K562 (cell line): ENCODE results near the gene CRAMP1. TPM values are rescaled to one million over a fixed set of nuclear protein-coding genes. Genes with fewer than 3 reads are reported as not detected.

ENCODE experiments used
- ATAC-seq: fragments of 200-7000 bp; cut with Tn5 transposase; 3 replicates; pipeline ENCODE4 v1.9.1; 2020; ENCODE audit warnings: moderate library complexity
- BruUV-seq: library from RNA; stranded (reverse); fragments of 400-500 nt; replicated peaks from 2 replicates; lab custom pipeline; 2021; lab: Mats Ljungman, UMichigan
- CTCF ChIA-PET: fragments of 300-600 bp; formaldehyde crosslinking; extraction: SDS; loops from one replicate; lab custom pipeline; 2021; ENCODE audit warnings: low intra/inter-chr PET ratio; lab: Yijun Ruan, JAX
- POLR2A ChIA-PET: fragments of 300-600, 350-650 bp; sonication (Branson Sonifier 250); formaldehyde crosslinking; extraction: SDS; loops from one replicate; lab custom pipeline; 2021; ENCODE audit warnings: antibody characterized with exemption, inconsistent platforms; lab: Yijun Ruan, JAX
- DNase-seq, 4 experiments: peaks; one replicate each; pipeline versions ENCODE4 v3.0.0 to v3.0.0-alpha.2; 2011 to 2018; ENCODE audit warnings: low spot score in 3 of 4, mixed read lengths in 3 of 4; ENCODE audit errors: extremely low read depth in 1 of 4
- FAIRE-seq: peaks from 2 replicates; lab custom pipeline; 2011; peaks lifted over from hg19 to GRCh38; lab: Jason Lieb, UNC
- H2AFZ ChIP-seq: 2 replicates; pipeline ENCODE4 v1.6.0; 2011; ENCODE audit warnings: low read depth, low read length, control low read depth, inconsistent platforms
- H3K27ac ChIP-seq: fragments of 200-600 bp; 3 replicates; pipeline ENCODE4 v1.8.0; 2011; ENCODE audit warnings: low read depth, mild to moderate bottlenecking, control low read depth, inconsistent platforms, low read length, moderate library complexity, mixed read lengths; ENCODE audit errors: extremely low read depth
- H3K27me3 ChIP-seq, 2 experiments: fragments of 300-600 bp in 1 of 2; 2 replicates in 1 of 2; 3 replicates in 1 of 2; pipeline versions ENCODE4 v1.6.0 to v1.8.0; 2011; ENCODE audit warnings: inconsistent platforms in 2 of 2, low read length in 2 of 2, mild to moderate bottlenecking in 1 of 2, mixed read lengths in 1 of 2, moderate library complexity in 1 of 2; ENCODE audit not compliant: control insufficient read depth in 2 of 2, insufficient read depth in 2 of 2
- H3K36me3 ChIP-seq: fragments of 300-600 bp; 3 replicates; pipeline ENCODE4 v1.8.0; 2011; ENCODE audit warnings: mild to moderate bottlenecking, low read length, inconsistent platforms; ENCODE audit not compliant: control insufficient read depth, insufficient read depth
- H3K4me1 ChIP-seq, 2 experiments: fragments of 200-600 bp in 1 of 2; replicated peaks in 1 of 2; 2 replicates in 1 of 2; 3 replicates in 1 of 2; pipeline versions ENCODE4 v1.5.1 to v1.8.0; 2011; ENCODE audit warnings: inconsistent platforms in 2 of 2, low read length in 2 of 2, mild to moderate bottlenecking in 1 of 2, mixed read lengths in 1 of 2, moderate library complexity in 1 of 2; ENCODE audit not compliant: control insufficient read depth in 2 of 2, insufficient read depth in 2 of 2
- H3K4me2 ChIP-seq: 2 replicates; pipeline ENCODE4 v1.6.1; 2011; ENCODE audit warnings: low read length, control low read depth, inconsistent platforms, mixed read lengths; ENCODE audit not compliant: insufficient read depth
- H3K4me3 ChIP-seq: fragments of 200-600 bp; sonication (generic), shearing (Covaris generic); 2 replicates; pipeline ENCODE4 v1.5.1; 2016; ENCODE audit warnings: control low read depth, inconsistent platforms
- H3K79me2 ChIP-seq: fragments of 200-600 bp; 3 replicates; pipeline ENCODE4 v1.8.0; 2011; ENCODE audit warnings: low read length, inconsistent platforms; ENCODE audit not compliant: control insufficient read depth, insufficient read depth
- H3K9ac ChIP-seq, 2 experiments: 2 replicates each; pipeline versions ENCODE4 v1.6.0 to v1.6.1; 2011; ENCODE audit warnings: low read depth in 2 of 2, low read length in 2 of 2, control low read depth in 1 of 2, inconsistent platforms in 1 of 2, mild to moderate bottlenecking in 1 of 2, mixed read lengths in 1 of 2; ENCODE audit not compliant: insufficient read depth in 1 of 2
- H3K9me1 ChIP-seq: one replicate; pipeline ENCODE4 v1.6.0; 2011; ENCODE audit warnings: inconsistent platforms, mild to moderate bottlenecking, low read length, moderate library complexity; ENCODE audit not compliant: control insufficient read depth, insufficient read depth
- H3K9me3 ChIP-seq: replicated peaks from 2 replicates; pipeline ENCODE4 v1.5.1; 2011; ENCODE audit warnings: low read depth, low read length, inconsistent platforms; ENCODE audit not compliant: control insufficient read depth, insufficient read depth
- H4K20me1 ChIP-seq: replicated peaks from 2 replicates; pipeline ENCODE4 v1.6.1; 2011; ENCODE audit warnings: low read length, inconsistent platforms, mixed read lengths; ENCODE audit not compliant: control insufficient read depth, insufficient read depth
- ATF3 ChIP-seq, 2 experiments: fragments of 450-650 bp in 1 of 2; sonication (generic) in 1 of 2; formaldehyde crosslinking in 1 of 2; IDR thresholded peaks in 1 of 2; conservative IDR thresholded peaks in 1 of 2; 2 replicates each; pipeline versions ENCODE4 v1.6.1 to v1.8.1; 2016 to 2023; ENCODE audit warnings: mild to moderate bottlenecking in 2 of 2, moderate library complexity in 2 of 2, inconsistent platforms in 1 of 2, missing genetic modification reagents in 1 of 2
- PML ChIP-seq: IDR thresholded peaks from 2 replicates; pipeline ENCODE4 v1.6.1; 2012; ENCODE audit warnings: low read length, inconsistent platforms
- XRCC3 ChIP-seq: fragments of 450-650 bp; IDR thresholded peaks from 2 replicates; pipeline ENCODE4 v1.6.1; 2017; ENCODE audit warnings: mild to moderate bottlenecking, moderate library complexity
- ZBTB17 ChIP-seq: fragments of 450-650 bp; formaldehyde crosslinking; IDR thresholded peaks from 2 replicates; pipeline ENCODE4 v1.4.0; 2020; ENCODE audit warnings: mild to moderate bottlenecking
- ZNF134 ChIP-seq: fragments of 250-450 bp; sonication (Bioruptor Pico); conservative IDR thresholded peaks from 2 replicates; pipeline ENCODE4 v1.4.0; 2020
- ZNF263 ChIP-seq: sonication (generic); formaldehyde crosslinking; IDR thresholded peaks from 2 replicates; pipeline ENCODE4 v1.8.0; 2022; ENCODE audit warnings: mild to moderate bottlenecking, missing genetic modification reagents, borderline replicate concordance
- ZNF830 ChIP-seq: fragments of 250-450 bp; sonication (Bioruptor Pico); IDR thresholded peaks from 2 replicates; pipeline ENCODE4 v1.5.0; 2021; ENCODE audit warnings: mild to moderate bottlenecking
- WGBS: fragments of 100-300 bp; shearing (Covaris generic); methylation state at CpG from one replicate; pipeline ENCODE4 v1.1.6; 2016; ENCODE audit warnings: low coverage, mixed read lengths; ENCODE audit not compliant: insufficient coverage; ENCODE audit errors: missing lambda C conversion rate; 5-methylcytosine and 5-hydroxymethylcytosine counted together
- in situ Hi-C: fragments of 300-500 bp; cut with MboI; formaldehyde crosslinking; loops from 4 replicates; pipeline ENCODE4 v1.15.0; 2018; ENCODE audit warnings: inconsistent platforms, mixed read lengths
- intact Hi-C: fragments of 100-400 bp; cut with micrococcal nuclease; formaldehyde crosslinking; loops from 2 replicates; pipeline ENCODE4 v1.14.2; 2022
- polyA plus RNA-seq, 8 experiments: library from polyadenylated mRNA; depleted of rRNA in 4 of 8; stranded (reverse) in 5 of 8; unstranded in 3 of 8; fragments of >200 nt; fragmentation: Nextera tagmentation in 2 of 8; fragmentation: Illumina TruSeq in 1 of 8; extraction: Ambion mirVana in 2 of 8; extraction: Trizol in 1 of 8; gene quantifications; 2 replicates each; pipeline versions ENCODE4 v1.2.1 to v1.2.3, GENCODE V29; 2011 to 2014; ENCODE audit warnings: inconsistent platforms in 1 of 8, missing spikeins in 1 of 8
- total RNA-seq, 7 experiments: library from RNA; depleted of rRNA in 6 of 7; stranded (reverse); fragments of >200 nt in 6 of 7; fragmentation: Illumina TruSeq in 2 of 7; extraction: Trizol in 2 of 7; gene quantifications; 2 replicates each; pipeline versions ENCODE4 v1.2.1 to v1.2.3, GENCODE V29; 2011 to 2021; ENCODE audit warnings: low replicate concordance in 1 of 7
- TF ChIP-seq, protein P1 (sequence below): fragments of 200-800 bp; sonication (Bioruptor generic); IDR thresholded peaks from 2 replicates; pipeline ENCODE4 v1.6.1; 2017; ENCODE audit warnings: missing genetic modification characterization, missing compliant biosample characterization

CRAMP1 gene
- total and polyA plus RNA-seq, 9 of the 15 experiments (the other 6 are each of a cell fraction or from before 2014, with no cell fraction given) = 0.52 to 20.8 (median 7.5) TPM

DNA sequence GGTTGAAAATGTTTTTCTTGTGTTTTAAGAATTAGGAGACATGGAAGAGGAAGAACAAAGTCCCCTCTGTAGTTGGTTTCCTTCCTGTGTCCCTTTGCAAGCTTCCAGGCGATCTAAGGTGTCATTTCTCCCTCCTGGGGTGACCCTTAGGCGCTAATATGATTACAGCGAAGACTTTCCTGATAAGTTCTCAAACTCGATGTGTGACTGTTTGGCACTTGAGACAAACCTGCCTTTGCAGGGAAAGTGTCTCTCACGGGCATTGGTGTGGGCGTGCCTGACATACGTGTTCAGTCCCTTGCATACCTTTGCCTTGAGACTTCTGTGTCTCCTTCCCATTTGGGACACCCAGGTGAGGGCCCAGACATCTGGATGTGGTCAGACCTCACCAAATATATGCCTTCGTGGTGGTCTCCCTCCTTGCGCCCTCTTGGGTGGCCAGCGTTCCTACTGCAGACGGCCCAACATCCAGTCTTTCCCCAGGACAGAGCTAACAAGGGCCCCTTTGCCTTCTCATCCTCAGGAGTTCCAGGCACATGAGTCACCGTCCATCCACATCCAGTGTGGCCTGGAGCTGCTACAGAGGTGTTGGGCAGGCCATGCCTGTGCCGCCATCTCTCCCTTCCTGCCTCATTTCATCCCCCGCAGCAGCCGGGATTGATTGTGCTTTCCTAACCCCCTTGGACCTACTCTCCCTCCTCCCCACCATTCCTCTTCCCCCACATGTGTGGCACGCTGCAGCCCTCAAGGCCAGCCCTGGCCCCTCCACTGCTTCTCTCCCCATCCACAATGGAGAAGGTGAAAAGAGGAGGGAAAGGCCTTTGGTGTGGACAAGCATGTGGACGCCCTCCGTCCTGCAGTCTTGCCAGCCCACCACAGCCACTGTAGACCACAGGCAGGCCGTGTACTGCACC, 62.8 kb downstream of the CRAMP1 start:
- Histone ChIP-seq H3K9me1 (no peaks in the 10 kb centered on the region), H3K4me2 (no peak overlapping the region), H3K9ac (peak overlapping the region in 1 of 2 experiments; percentile 60; a peak in 1 of 4 replicates), H3K27ac (no peak overlapping the region), H3K4me1 (peaks cover 7 to 25% of the 10 kb centered on the region in 2 experiments; a peak in 4 of 5 replicates), H3K4me3 (no peak overlapping the region), H3K27me3 (no peaks in the 10 kb centered on the region), H4K20me1 (no peaks in the 10 kb centered on the region; the same call in 1 of the 2 replicates), H3K9me3 (no peaks in the 10 kb centered on the region), H3K36me3 (peaks cover 65% of the 10 kb centered on the region; the same call in 2 of the 3 replicates), H3K79me2 (peaks cover 19% of the 10 kb centered on the region), H2AFZ (no peak overlapping the region)
- BruUV-seq = no TSS peak
- ChIA-PET POLR2A (interaction anchor here (0.7 to 1.5 kb wide), 2 partner anchors 9 to 14 kb away, joined by 3 to 4 read pairs; no protein-coding TSS in a partner anchor), CTCF (no interaction called here)
- no peak for DNase-seq
- intact Hi-C loops = no loop called here
- no peak for ATAC-seq
- 84% methylated on average over 12 of the region's 19 CpGs for WGBS
- no peak for FAIRE-seq
- in situ Hi-C loops = no loop called here
- TF ChIP-seq ZNF263 (CRISPR knock-in tag) (peak; percentile 76), PML (no peak)

- no peak for FAIRE-seq
- no peak for ATAC-seq
- Histone ChIP-seq H3K36me3 (peaks cover 68% of the 10 kb centered on the region; the same call in 2 of the 3 replicates), H3K9me1 (no peaks in the 10 kb centered on the region), H3K27me3 (no peaks in the 10 kb centered on the region), H4K20me1 (peaks cover 6% of the 10 kb centered on the region), H3K4me2 (no peak overlapping the region), H3K4me3 (no peak overlapping the region), H3K79me2 (peaks cover 36% of the 10 kb centered on the region), H3K4me1 (peaks cover 13 to 30% of the 10 kb centered on the region in 2 experiments; a peak in 4 of 5 replicates), H3K9me3 (no peaks in the 10 kb centered on the region), H3K9ac (no peak overlapping the region), H3K27ac (no peak overlapping the region), H2AFZ (no peak overlapping the region)
- in situ Hi-C loops (no loop called here), intact Hi-C loops (no loop called here)
- no TSS peak for BruUV-seq
- CTCF ChIA-PET = no interaction called here
- POLR2A ChIA-PET = interaction anchor here (0.6 to 2.6 kb wide), 2 partner anchors 9 to 74 kb away, joined by 3 to 18 read pairs; no protein-coding TSS in a partner anchor
- 89% methylated on average over 12 of the region's 12 CpGs for WGBS
- no peak for DNase-seq
- TF ChIP-seq XRCC3 (no peak), ZBTB17 (no peak), PML (no peak), ZNF830 (CRISPR knock-in tag) (no peak), ZNF134 (CRISPR knock-in tag) (no peak), ATF3 (IDR thresholded peaks at IDR 0.05) (no peak), ATF3 (CRISPR knock-in tag; conservative IDR thresholded peaks at IDR 0.05) (no peak)
- TF ChIP-seq, protein P1, sequence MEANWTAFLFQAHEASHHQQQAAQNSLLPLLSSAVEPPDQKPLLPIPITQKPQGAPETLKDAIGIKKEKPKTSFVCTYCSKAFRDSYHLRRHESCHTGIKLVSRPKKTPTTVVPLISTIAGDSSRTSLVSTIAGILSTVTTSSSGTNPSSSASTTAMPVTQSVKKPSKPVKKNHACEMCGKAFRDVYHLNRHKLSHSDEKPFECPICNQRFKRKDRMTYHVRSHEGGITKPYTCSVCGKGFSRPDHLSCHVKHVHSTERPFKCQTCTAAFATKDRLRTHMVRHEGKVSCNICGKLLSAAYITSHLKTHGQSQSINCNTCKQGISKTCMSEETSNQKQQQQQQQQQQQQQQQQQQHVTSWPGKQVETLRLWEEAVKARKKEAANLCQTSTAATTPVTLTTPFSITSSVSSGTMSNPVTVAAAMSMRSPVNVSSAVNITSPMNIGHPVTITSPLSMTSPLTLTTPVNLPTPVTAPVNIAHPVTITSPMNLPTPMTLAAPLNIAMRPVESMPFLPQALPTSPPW (CRISPR knock-in tag) = no peak
These were observed 64.5 kb downstream of the CRAMP1 start for GRCh38 chr16:1676661-1677060.
